ENCODE measurements around the gene FRMD1.

Gene FRMD1

GRCh38 chr6:168014428-168014827 lies 64.6 kb downstream of the FRMD1 start:
- H3K4me3 ChIP-seq (ENCODE audit: low read depth in 1 of 2, low read length in 1 of 2): no peak overlapping the region
- H3K9me3 ChIP-seq: peaks cover 4% of the 10 kb centered on the region
- TF ChIP-seq CTCF (IDR thresholded peaks at IDR 0.05): no peak
- no peaks in the 10 kb centered on the region for H3K27me3 ChIP-seq
- no peaks in the 10 kb centered on the region for H3K36me3 ChIP-seq
- no peaks in the 10 kb centered on the region for H3K4me1 ChIP-seq (ENCODE audit: control insufficient read depth in 1 of 2, insufficient read depth in 1 of 2, low read depth in 1 of 2, low read length in 1 of 2)
- no peak overlapping the region for H3K27ac ChIP-seq

- no peak for TF ChIP-seq CTCF (IDR thresholded peaks at IDR 0.05)
- H3K27me3 ChIP-seq: no peaks in the 10 kb centered on the region
- no peak overlapping the region for H3K4me3 ChIP-seq (ENCODE audit: low read depth in 1 of 2, low read length in 1 of 2)
- H3K9me3 ChIP-seq: peaks cover 4% of the 10 kb centered on the region
- no peaks in the 10 kb centered on the region for H3K4me1 ChIP-seq (ENCODE audit: control insufficient read depth in 1 of 2, insufficient read depth in 1 of 2, low read depth in 1 of 2, low read length in 1 of 2)
- H3K27ac ChIP-seq: no peak overlapping the region
- no peaks in the 10 kb centered on the region for H3K36me3 ChIP-seq
These were observed 65.6 kb downstream of the FRMD1 start for GRCh38 chr6:168013250-168013915.

GRCh38 chr6:168012431-168013249 lies 66.4 kb downstream of the FRMD1 start:
- TF ChIP-seq CTCF (IDR thresholded peaks at IDR 0.05): no peak
- Histone ChIP-seq H3K4me3 (ENCODE audit: low read depth in 1 of 2, low read length in 1 of 2) (no peak overlapping the region), H3K4me1 (ENCODE audit: control insufficient read depth in 1 of 2, insufficient read depth in 1 of 2, low read depth in 1 of 2, low read length in 1 of 2) (no peaks in the 10 kb centered on the region), H3K9me3 (peaks cover 4% of the 10 kb centered on the region), H3K27me3 (no peaks in the 10 kb centered on the region), H3K27ac (no peak overlapping the region), H3K36me3 (no peaks in the 10 kb centered on the region)

GRCh38 chr6:168011291-168011690 lies 67.7 kb downstream of the FRMD1 start:
- Histone ChIP-seq H3K9me3 (no peaks in the 10 kb centered on the region), H3K4me1 (ENCODE audit: control insufficient read depth in 1 of 2, insufficient read depth in 1 of 2, low read depth in 1 of 2, low read length in 1 of 2) (no peaks in the 10 kb centered on the region), H3K27ac (no peak overlapping the region), H3K27me3 (no peaks in the 10 kb centered on the region), H3K4me3 (ENCODE audit: low read depth in 1 of 2, low read length in 1 of 2) (no peak overlapping the region), H3K36me3 (no peaks in the 10 kb centered on the region)
- TF ChIP-seq CTCF (IDR thresholded peaks at IDR 0.05): no peak

- Histone ChIP-seq H3K4me1 (ENCODE audit: control insufficient read depth in 1 of 2, insufficient read depth in 1 of 2, low read depth in 1 of 2, low read length in 1 of 2) (no peaks in the 10 kb centered on the region), H3K27ac (no peak overlapping the region), H3K9me3 (no peaks in the 10 kb centered on the region), H3K4me3 (ENCODE audit: low read depth in 1 of 2, low read length in 1 of 2) (no peak overlapping the region), H3K27me3 (no peaks in the 10 kb centered on the region), H3K36me3 (no peaks in the 10 kb centered on the region)
- no peak for TF ChIP-seq CTCF (IDR thresholded peaks at IDR 0.05)
These were observed 69.7 kb downstream of the FRMD1 start for GRCh38 chr6:168009331-168009730.

All from neutrophil (primary cell).